Neural progenitor cell (in vitro differentiated cells): Measurements from ENCODE around the gene ABCC8. TPM values are rescaled to one million over a fixed set of nuclear protein-coding genes. Genes with fewer than 3 reads are reported as not detected.

ENCODE experiments used
- DNase-seq: peaks from one replicate; pipeline ENCODE4 v3.0.0-alpha.2; 2016; ENCODE audit warnings: low spot score
- H2AFZ ChIP-seq: fragments of 200-600 bp; sonication (generic); replicated peaks from 2 replicates; pipeline ENCODE4 v1.6.1; 2016; ENCODE audit warnings: antibody characterized with exemption
- H3F3A ChIP-seq: fragments of 200-600 bp; sonication (generic); 2 replicates; pipeline ENCODE4 v1.6.1; 2016; ENCODE audit warnings: antibody characterized with exemption, low read depth
- H3K27ac ChIP-seq: fragments of 200-600 bp; sonication (generic); 2 replicates; pipeline ENCODE4 v1.5.1; 2016; ENCODE audit warnings: mild to moderate bottlenecking
- H3K27me3 ChIP-seq: fragments of 200-600 bp; sonication (generic); 2 replicates; pipeline ENCODE4 v1.6.1; 2016; ENCODE audit warnings: mild to moderate bottlenecking, moderate library complexity
- H3K36me3 ChIP-seq: fragments of 200-600 bp; sonication (generic); 2 replicates; pipeline ENCODE4 v1.5.1; 2016
- H3K4me1 ChIP-seq: fragments of 200-600 bp; sonication (generic); 2 replicates; pipeline ENCODE4 v1.6.1; 2016; ENCODE audit warnings: mixed run types
- H3K4me2 ChIP-seq: fragments of 200-600 bp; sonication (generic); 2 replicates; pipeline ENCODE4 v1.6.1; 2016
- H3K4me3 ChIP-seq: fragments of 200-600 bp; sonication (generic); 2 replicates; pipeline ENCODE4 v1.5.1; 2016
- H3K79me2 ChIP-seq: fragments of 200-600 bp; sonication (generic); 2 replicates; pipeline ENCODE4 v1.6.1; 2016; ENCODE audit warnings: low read depth
- H3K9ac ChIP-seq: fragments of 200-600 bp; sonication (generic); 2 replicates; pipeline ENCODE4 v1.6.1; 2016
- H3K9me3 ChIP-seq: fragments of 200-600 bp; sonication (generic); 2 replicates; pipeline ENCODE4 v1.5.1; 2016; ENCODE audit warnings: low read depth
- H4K20me1 ChIP-seq: fragments of 200-600 bp; sonication (generic); 2 replicates; pipeline ENCODE4 v1.6.1; 2016; ENCODE audit warnings: low read depth
- H3K27ac Mint-ChIP-seq: 3 replicates; pipeline ENCODE4 v1.8.0; 2021; ENCODE audit warnings: mixed read lengths
- H3K27me3 Mint-ChIP-seq: 2 replicates; pipeline ENCODE4 v1.8.0; 2022; ENCODE audit warnings: low read depth, mild to moderate bottlenecking, inconsistent platforms, moderate library complexity, mixed read lengths; ENCODE audit not compliant: insufficient read depth
- H3K36me3 Mint-ChIP-seq: 3 replicates; pipeline ENCODE4 v1.8.0; 2021; ENCODE audit warnings: mixed read lengths
- H3K4me1 Mint-ChIP-seq: 3 replicates; pipeline ENCODE4 v1.8.0; 2021; ENCODE audit warnings: mixed read lengths
- H3K4me3 Mint-ChIP-seq: 3 replicates; pipeline ENCODE4 v1.8.0; 2021; ENCODE audit warnings: mild to moderate bottlenecking, moderate library complexity, mixed read lengths
- H3K9me3 Mint-ChIP-seq: 3 replicates; pipeline ENCODE4 v1.8.0; 2020; ENCODE audit warnings: mixed read lengths
- EZH2 ChIP-seq: fragments of 200-600 bp; sonication (generic); IDR thresholded peaks from 2 replicates; pipeline ENCODE4 v1.6.1; 2017; ENCODE audit warnings: antibody characterized with exemption, mild to moderate bottlenecking, moderate library complexity
- EZH2phosphoT487 ChIP-seq: fragments of 200-600 bp; sonication (generic); IDR thresholded peaks from 2 replicates; pipeline ENCODE4 v1.6.1; 2017; ENCODE audit warnings: antibody characterized with exemption
- total RNA-seq: library from RNA; depleted of rRNA; stranded (reverse); fragments of >200 nt; gene quantifications from 2 replicates; pipeline ENCODE4 v1.2.3, GENCODE V29; 2015; ENCODE audit warnings: low replicate concordance
- TF ChIP-seq, protein P1 (sequence below): fragments of 200-600 bp; sonication (generic); IDR thresholded peaks from 2 replicates; pipeline ENCODE4 v1.5.1; 2017; ENCODE audit warnings: antibody characterized with exemption, mild to moderate bottlenecking

The ABCC8 gene
- total RNA-seq, 1 donor from 2014 or later, result 0.32 TPM

DNA sequence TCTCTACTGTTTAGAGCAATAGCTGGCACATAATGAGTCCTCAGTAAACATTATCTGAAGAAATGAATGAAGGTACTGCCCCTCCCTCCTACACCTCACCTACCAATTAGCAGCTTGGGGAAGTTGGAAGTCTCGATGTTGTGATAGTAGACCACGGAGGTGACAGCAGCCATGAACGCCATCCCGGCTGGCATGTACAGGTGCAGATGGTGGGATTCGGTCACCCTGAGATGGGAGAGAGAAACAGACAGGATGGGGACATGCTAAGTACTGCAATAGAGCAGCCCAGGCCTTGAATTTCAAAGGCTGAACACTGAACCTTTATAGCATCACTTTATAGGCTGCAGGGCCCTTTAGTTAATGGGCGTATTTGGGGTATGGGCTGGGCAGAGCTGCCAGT, 6.6 kb downstream of the ABCC8 start:
- H3K4me1 Mint-ChIP-seq, result peaks cover 14% of the 10 kb centered on the region
- Histone ChIP-seq H4K20me1 (peaks cover 9% of the 10 kb centered on the region), H3K36me3 (no peaks in the 10 kb centered on the region), H3F3A (peaks cover 7% of the 10 kb centered on the region), H3K4me2 (no peak overlapping the region), H3K79me2 (no peaks in the 10 kb centered on the region), H3K4me3 (no peak overlapping the region), H3K9me3 (no peaks in the 10 kb centered on the region), H3K27ac (no peak overlapping the region), H3K27me3 (peaks cover 57% of the 10 kb centered on the region), H3K9ac (no peak overlapping the region), H2AFZ (no peak overlapping the region), H3K4me1 (peaks cover 14% of the 10 kb centered on the region)
- H3K36me3 Mint-ChIP-seq, result no peaks in the 10 kb centered on the region
- peaks cover 18% of the 10 kb centered on the region for H3K27me3 Mint-ChIP-seq
- no peak for DNase-seq
- TF ChIP-seq, protein P1, sequence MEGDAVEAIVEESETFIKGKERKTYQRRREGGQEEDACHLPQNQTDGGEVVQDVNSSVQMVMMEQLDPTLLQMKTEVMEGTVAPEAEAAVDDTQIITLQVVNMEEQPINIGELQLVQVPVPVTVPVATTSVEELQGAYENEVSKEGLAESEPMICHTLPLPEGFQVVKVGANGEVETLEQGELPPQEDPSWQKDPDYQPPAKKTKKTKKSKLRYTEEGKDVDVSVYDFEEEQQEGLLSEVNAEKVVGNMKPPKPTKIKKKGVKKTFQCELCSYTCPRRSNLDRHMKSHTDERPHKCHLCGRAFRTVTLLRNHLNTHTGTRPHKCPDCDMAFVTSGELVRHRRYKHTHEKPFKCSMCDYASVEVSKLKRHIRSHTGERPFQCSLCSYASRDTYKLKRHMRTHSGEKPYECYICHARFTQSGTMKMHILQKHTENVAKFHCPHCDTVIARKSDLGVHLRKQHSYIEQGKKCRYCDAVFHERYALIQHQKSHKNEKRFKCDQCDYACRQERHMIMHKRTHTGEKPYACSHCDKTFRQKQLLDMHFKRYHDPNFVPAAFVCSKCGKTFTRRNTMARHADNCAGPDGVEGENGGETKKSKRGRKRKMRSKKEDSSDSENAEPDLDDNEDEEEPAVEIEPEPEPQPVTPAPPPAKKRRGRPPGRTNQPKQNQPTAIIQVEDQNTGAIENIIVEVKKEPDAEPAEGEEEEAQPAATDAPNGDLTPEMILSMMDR, result no peak
- no peak for TF ChIP-seq EZH2phosphoT487
- no peak for TF ChIP-seq EZH2
- no peak overlapping the region for H3K4me3 Mint-ChIP-seq
- H3K9me3 Mint-ChIP-seq, result no peaks in the 10 kb centered on the region
- H3K27ac Mint-ChIP-seq, result no peak overlapping the region

DNA sequence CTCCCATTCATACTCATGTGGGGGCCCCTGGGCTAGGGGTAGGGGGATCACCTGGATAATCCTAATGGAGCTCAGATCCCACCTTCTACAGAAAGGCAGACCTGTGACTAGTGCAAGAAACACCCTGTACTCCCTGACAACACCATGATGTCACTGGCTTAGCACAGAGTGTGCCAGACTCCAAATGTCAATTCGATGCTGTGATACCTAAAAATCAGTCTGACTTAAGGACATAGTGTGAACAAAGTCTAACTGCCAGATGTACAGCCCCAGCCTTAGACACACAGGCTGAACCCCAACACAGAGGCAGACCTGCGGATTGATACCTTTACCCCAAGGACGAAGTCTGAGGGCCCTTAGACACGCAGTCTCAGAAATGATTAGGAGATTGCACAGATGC, 8.5 kb downstream of the ABCC8 start:
- H3K27ac ChIP-seq, result no peak overlapping the region
- no peak overlapping the region for H3K27ac Mint-ChIP-seq
- H3K27me3 Mint-ChIP-seq, result peaks cover 9% of the 10 kb centered on the region
- H3K9ac ChIP-seq, result no peak overlapping the region
- peaks cover 10% of the 10 kb centered on the region for H3K4me1 Mint-ChIP-seq
- no peak overlapping the region for H2AFZ ChIP-seq
- peaks cover 12% of the 10 kb centered on the region for H3K4me1 ChIP-seq
- no peak overlapping the region for H3K4me3 ChIP-seq
- H4K20me1 ChIP-seq, result peaks cover 8% of the 10 kb centered on the region
- TF ChIP-seq EZH2 (no peak), EZH2phosphoT487 (no peak)
- TF ChIP-seq, protein P1, result no peak
- H3K36me3 Mint-ChIP-seq, result no peaks in the 10 kb centered on the region
- no peaks in the 10 kb centered on the region for H3K36me3 ChIP-seq
- H3K27me3 ChIP-seq, result peaks cover 38% of the 10 kb centered on the region
- H3F3A ChIP-seq, result peaks cover 7% of the 10 kb centered on the region
- H3K4me3 Mint-ChIP-seq, result no peak overlapping the region
- no peaks in the 10 kb centered on the region for H3K9me3 Mint-ChIP-seq
- no peak for DNase-seq
- H3K9me3 ChIP-seq, result no peaks in the 10 kb centered on the region
- no peak overlapping the region for H3K4me2 ChIP-seq
- H3K79me2 ChIP-seq, result no peaks in the 10 kb centered on the region

DNA sequence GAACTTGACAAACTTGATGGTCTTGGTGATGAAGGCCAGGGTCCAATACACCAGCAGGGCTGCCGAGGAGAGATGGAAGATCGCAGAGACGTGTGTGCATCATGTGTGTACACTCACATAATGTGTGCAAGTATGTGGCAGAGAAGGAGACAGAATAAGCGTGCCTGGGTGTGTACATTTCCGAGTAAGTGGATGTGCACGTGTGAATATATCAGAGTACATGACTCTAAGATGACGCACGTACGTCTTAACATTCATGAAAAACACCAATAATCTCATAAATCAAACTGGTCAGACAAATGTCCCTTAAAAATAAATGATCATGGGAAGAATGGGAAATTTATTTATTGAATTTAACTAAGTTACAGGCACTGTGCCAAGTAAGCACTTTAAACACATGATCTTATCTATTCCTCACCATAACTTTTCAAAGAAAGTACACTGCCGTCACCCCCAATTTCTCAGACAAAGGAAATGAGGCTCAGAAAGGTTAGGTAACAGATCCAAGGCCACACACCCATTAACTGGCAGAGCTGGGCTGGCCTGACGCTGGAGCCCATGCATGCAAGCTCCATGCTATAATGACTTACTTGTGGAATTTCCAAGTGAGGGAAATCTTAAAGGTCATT, 13.0 kb downstream of the ABCC8 start:
- H3K4me2 ChIP-seq, result no peak overlapping the region
- Mint-ChIP-seq H3K4me3 (no peak overlapping the region), H3K4me1 (no peaks in the 10 kb centered on the region), H3K9me3 (no peaks in the 10 kb centered on the region), H3K27ac (no peak overlapping the region), H3K36me3 (peaks cover 2% of the 10 kb centered on the region), H3K27me3 (peaks cover 8% of the 10 kb centered on the region)
- no peaks in the 10 kb centered on the region for H3K79me2 ChIP-seq
- H3K4me1 ChIP-seq, result no peaks in the 10 kb centered on the region
- no peaks in the 10 kb centered on the region for H3K36me3 ChIP-seq
- no peaks in the 10 kb centered on the region for H3K9me3 ChIP-seq
- H2AFZ ChIP-seq, result no peak overlapping the region
- H3K27me3 ChIP-seq, result no peaks in the 10 kb centered on the region
- no peak overlapping the region for H3K9ac ChIP-seq
- H3K27ac ChIP-seq, result no peak overlapping the region
- no peak for DNase-seq
- no peak overlapping the region for H3K4me3 ChIP-seq
- no peaks in the 10 kb centered on the region for H4K20me1 ChIP-seq
- TF ChIP-seq, protein P1, result no peak
- no peak for TF ChIP-seq EZH2
- TF ChIP-seq EZH2phosphoT487, result no peak
- no peaks in the 10 kb centered on the region for H3F3A ChIP-seq
